ENCODE data around the gene NR6A1. TPM values are rescaled to one million over a fixed set of nuclear protein-coding genes. Genes with fewer than 3 reads are reported as not detected.
A peak's percentile ranks its signal among the peaks of the same experiment; 100 is the strongest.

NR6A1 gene
- total RNA-seq, 4 donors from 2014 or later, result 1.8 to 2.8 (median 2.0) TPM

DNA sequence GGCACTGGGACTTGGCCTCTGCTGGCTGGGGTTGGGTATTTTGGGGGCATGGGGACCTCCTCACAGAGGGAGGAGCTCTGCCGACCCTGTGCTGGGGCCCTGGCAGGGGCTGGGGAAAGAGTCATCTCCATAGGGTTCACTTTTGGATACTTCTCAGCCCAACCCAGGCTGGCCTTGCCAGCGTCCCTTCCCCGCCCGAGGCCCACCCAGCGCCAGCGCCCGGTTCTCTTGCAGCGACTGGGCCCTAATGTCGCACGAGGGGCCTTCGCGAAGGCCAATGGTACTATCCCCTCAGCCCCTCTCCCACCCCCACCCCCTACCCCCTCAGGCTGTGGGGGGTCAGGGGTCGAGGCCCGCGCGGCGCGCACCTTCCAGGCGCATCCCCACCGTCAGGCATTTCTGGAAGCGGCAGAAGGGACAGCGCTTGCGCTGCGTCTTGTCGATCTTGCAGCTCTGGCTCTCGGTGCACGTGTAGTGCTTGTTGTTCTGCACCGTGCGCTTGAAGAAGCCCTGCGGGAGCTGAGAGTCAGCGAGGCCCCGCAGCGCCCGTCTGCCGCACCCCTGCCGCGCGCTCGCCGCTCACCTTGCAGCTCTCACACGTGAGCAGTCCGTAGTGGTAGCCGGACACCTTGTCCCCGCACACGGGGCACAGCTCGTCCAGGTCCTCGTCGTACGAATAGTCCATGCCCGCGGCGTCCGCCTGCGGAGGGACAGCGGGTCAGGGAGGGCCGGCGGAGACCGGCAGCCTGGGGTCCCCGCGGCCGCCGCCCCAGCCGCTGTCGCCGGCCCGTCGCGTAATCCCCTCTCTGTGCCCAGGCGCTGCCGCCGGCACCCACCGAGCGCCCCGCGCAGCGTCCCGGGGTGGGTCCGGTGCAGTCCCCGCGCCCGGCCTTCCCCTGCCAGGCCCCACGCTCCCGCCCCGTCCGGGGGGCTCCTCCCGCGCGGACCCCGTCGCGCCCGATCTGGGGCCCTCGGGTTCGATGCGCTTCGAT is 268.1 kb downstream of the NR6A1 start:
- WGBS, result 0% methylated on average over 16 of the region's 96 CpGs
- Histone ChIP-seq H3K27me3 (peaks cover 8 to 91% (median 41%) of the 10 kb centered on the region in 4 donors), H3K36me3 (no peaks in the 10 kb centered on the region), H3K4me3 (peak overlapping the region in 3 of 4 donors; percentile 13 to 42 (median 23)), H3K27ac (replicated peaks in 1 of 4) (no peak overlapping the region), H3K4me1 (peaks cover 17 to 26% (median 24%) of the 10 kb centered on the region in 4 donors), H3K9me3 (no peaks in the 10 kb centered on the region)
- no peak for DNase-seq (ENCODE audit: extremely low spot score)
- intact Hi-C loops (cut with DNase I), result no loop called here
- TF ChIP-seq POLR2A (IDR thresholded peaks at IDR 0.05; ENCODE audit: low read depth), result no peak
- TF ChIP-seq EP300 (IDR thresholded peaks at IDR 0.05), result no peak
- no peak for TF ChIP-seq POLR2AphosphoS5 (IDR thresholded peaks at IDR 0.05)
- TF ChIP-seq, protein P1, sequence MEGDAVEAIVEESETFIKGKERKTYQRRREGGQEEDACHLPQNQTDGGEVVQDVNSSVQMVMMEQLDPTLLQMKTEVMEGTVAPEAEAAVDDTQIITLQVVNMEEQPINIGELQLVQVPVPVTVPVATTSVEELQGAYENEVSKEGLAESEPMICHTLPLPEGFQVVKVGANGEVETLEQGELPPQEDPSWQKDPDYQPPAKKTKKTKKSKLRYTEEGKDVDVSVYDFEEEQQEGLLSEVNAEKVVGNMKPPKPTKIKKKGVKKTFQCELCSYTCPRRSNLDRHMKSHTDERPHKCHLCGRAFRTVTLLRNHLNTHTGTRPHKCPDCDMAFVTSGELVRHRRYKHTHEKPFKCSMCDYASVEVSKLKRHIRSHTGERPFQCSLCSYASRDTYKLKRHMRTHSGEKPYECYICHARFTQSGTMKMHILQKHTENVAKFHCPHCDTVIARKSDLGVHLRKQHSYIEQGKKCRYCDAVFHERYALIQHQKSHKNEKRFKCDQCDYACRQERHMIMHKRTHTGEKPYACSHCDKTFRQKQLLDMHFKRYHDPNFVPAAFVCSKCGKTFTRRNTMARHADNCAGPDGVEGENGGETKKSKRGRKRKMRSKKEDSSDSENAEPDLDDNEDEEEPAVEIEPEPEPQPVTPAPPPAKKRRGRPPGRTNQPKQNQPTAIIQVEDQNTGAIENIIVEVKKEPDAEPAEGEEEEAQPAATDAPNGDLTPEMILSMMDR (IDR thresholded peaks at IDR 0.05), result no peak

DNA sequence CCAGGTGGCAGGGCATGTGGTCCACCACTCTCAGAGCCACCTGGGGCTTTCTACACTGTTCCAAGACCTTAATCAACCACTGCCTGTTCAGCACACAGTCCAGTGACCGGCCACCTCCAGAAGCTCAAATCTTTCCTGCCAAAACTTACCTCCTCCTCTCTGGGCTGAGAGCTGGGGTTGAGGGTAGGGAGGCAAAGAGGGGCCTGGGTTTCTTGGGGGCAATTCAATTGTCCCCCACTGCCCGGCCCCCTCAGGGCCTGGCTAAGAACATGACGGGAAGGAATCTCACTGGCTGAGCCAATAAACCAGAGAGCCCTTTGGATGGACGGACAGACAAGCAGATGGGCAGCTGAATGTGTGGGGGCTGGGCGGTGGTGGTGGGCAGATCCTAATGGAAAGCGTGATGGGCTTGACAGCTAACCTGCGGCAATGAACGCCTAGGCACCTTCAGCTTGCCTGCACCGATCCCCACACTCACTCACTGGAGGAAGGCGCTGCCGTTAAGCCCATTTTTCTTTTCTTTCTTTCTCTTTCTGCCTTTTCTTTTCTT is 269.3 kb downstream of the NR6A1 start:
- Histone ChIP-seq H3K9me3 (no peaks in the 10 kb centered on the region), H3K36me3 (no peaks in the 10 kb centered on the region), H3K4me1 (peaks cover 17 to 26% (median 24%) of the 10 kb centered on the region in 4 donors), H3K27me3 (peaks cover 8 to 87% (median 41%) of the 10 kb centered on the region in 4 donors), H3K4me3 (no peak overlapping the region), H3K27ac (replicated peaks in 1 of 4) (no peak overlapping the region)
- TF ChIP-seq, protein P1 (IDR thresholded peaks at IDR 0.05), result no peak
- TF ChIP-seq POLR2A (IDR thresholded peaks at IDR 0.05; ENCODE audit: low read depth) (no peak), POLR2AphosphoS5 (IDR thresholded peaks at IDR 0.05) (no peak), EP300 (IDR thresholded peaks at IDR 0.05) (no peak)
- no peak for DNase-seq (ENCODE audit: extremely low spot score)
- intact Hi-C loops (cut with DNase I), result no loop called here
- WGBS, result 62% methylated on average over 11 of the region's 11 CpGs

DNA sequence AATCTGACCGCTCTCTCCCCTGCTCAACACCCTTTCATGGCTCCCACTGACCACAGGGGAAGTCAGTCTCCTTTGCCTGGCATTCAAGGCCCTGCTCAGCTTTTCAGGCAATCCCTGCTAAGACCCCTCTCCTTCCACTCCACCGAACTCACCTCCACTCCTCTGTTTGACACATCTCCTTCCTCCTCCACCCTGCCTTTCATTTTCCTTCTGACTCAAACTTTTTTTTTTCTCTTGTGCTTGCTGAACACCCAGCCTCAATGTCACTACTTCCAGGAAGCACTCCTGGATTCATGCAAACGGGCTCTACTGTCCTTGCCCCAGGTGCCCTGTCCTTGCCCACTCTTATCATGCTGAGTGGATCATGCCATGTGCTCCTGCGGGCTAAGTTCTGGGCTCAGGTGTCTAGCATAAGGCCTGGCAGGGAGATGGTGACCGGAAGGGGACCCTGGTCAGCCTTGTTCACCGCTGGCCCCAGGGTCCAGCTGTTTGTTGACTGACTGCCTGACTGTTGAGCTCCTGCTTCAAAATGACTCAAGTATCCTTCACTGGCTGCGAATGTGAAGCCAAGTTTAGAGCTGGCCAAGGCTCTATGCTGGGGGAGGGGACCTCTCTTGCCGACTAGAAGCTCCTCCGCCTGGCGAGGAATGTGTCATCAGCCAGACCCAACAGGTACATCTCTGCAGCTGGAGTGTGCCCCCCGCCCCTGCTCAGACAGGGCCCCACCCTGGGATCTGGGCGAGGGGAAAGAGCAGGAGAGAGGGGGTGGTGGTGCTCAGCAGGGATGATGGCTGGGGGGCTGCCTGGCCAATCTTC is 270.1 kb downstream of the NR6A1 start:
- DNase-seq (ENCODE audit: extremely low spot score), result no peak
- peaks cover 17 to 26% (median 24%) of the 10 kb centered on the region in 4 donors for H3K4me1 ChIP-seq
- no peak overlapping the region for H3K27ac ChIP-seq (replicated peaks in 1 of 4)
- intact Hi-C loops (cut with DNase I), result no loop called here
- peaks cover 8 to 87% (median 41%) of the 10 kb centered on the region in 4 donors for H3K27me3 ChIP-seq
- TF ChIP-seq POLR2A (IDR thresholded peaks at IDR 0.05; ENCODE audit: low read depth), result no peak
- no peak for TF ChIP-seq EP300 (IDR thresholded peaks at IDR 0.05)
- no peak for TF ChIP-seq POLR2AphosphoS5 (IDR thresholded peaks at IDR 0.05)
- TF ChIP-seq, protein P1 (IDR thresholded peaks at IDR 0.05), result no peak
- no peak overlapping the region for H3K4me3 ChIP-seq
- no peaks in the 10 kb centered on the region for H3K9me3 ChIP-seq
- 71% methylated on average over 7 of the region's 12 CpGs for WGBS
- no peaks in the 10 kb centered on the region for H3K36me3 ChIP-seq

DNA sequence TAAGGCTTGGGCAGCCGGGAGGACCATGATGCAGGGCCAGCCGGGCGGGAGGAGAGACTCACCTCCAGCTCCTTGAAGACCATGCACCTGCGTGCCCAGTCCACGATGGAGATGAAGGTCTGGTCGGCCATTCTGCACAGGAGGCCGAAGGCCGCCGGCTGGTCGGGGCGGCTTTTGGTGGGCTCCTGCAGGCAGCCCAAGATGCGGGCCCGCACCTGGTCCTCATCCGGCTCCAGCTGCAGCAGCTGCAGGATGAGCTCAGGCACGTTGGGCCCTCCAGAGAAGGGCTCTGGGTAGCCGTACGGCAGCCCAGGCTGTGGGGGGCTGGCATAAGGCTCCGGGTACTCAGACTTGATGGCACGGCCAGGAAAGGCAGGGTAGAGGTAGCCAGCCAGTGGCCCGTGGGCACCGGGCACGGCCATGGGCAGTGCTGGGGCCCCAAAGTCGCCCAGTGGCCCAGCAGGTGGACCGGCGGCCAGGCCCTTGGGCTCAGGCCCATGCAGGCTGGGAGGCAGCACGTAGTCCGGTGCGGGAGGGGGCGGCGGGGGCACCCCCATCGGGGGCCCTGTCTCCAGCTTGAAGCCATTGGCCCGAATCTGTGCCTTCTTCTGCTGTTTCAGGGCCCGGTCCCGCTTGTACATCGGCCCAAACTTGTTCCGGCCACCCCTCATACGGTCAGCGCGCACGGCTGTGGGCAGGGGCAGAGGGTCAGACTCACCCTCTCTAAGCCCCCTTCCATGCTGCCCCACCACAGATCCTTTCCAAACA is 270.9 kb downstream of the NR6A1 start:
- no peak for TF ChIP-seq POLR2A (IDR thresholded peaks at IDR 0.05; ENCODE audit: low read depth)
- TF ChIP-seq EP300 (IDR thresholded peaks at IDR 0.05), result no peak
- no peak for TF ChIP-seq POLR2AphosphoS5 (IDR thresholded peaks at IDR 0.05)
- TF ChIP-seq, protein P1 (IDR thresholded peaks at IDR 0.05), result no peak
- Histone ChIP-seq H3K27me3 (peaks cover 8 to 87% (median 36%) of the 10 kb centered on the region in 4 donors), H3K4me3 (no peak overlapping the region), H3K9me3 (no peaks in the 10 kb centered on the region), H3K36me3 (no peaks in the 10 kb centered on the region), H3K27ac (replicated peaks in 1 of 4) (no peak overlapping the region), H3K4me1 (peaks cover 17 to 26% (median 24%) of the 10 kb centered on the region in 4 donors)
- intact Hi-C loops (cut with DNase I), result no loop called here
- no peak for DNase-seq (ENCODE audit: extremely low spot score)
- WGBS, result 91% methylated on average over 18 of the region's 40 CpGs

Data from esophagus muscularis mucosa (tissue), 4 donors.